DMS53 (cell line): ENCODE data around the gene UCHL3.
"Not testable (repeated sequence)": the region's sequence is repeated elsewhere in the genome, so short reads cannot be mapped to it uniquely, and the experiment has no call there.

ENCODE experiments used
- DNase-seq: peaks from one replicate; lab custom pipeline; 2025; lab: John Stamatoyannopoulos, UW

Gene UCHL3

GRCh38 chr13:75549262-75550158, at the start of gene UCHL3:
Gene UCHL3, plus strand, starts transcription at chr13:75549791. Its CDS starts 30 bp downstream, at chr13:75549821.
- peak; percentile 90 for DNase-seq

DNA sequence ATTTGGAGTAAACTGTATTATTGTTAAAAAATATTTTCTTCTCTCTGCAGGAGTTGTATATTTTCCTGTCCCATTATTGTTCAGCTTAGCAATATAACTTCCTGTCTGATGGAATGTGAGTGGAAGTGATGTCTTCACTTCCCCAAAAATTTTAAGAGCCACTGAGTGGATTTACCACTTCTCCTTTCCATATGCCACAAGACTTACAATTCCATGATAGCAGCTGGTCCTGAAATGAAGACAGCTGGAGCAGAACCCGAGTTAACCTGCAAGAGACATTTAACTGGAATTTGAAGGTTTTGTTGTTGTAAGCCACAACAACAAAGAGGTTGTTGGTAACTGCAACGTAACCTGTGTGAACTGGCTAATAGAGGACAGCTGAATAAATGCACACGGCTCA, 44.3 kb upstream of the UCHL3 start:
- no peak for DNase-seq

DNA sequence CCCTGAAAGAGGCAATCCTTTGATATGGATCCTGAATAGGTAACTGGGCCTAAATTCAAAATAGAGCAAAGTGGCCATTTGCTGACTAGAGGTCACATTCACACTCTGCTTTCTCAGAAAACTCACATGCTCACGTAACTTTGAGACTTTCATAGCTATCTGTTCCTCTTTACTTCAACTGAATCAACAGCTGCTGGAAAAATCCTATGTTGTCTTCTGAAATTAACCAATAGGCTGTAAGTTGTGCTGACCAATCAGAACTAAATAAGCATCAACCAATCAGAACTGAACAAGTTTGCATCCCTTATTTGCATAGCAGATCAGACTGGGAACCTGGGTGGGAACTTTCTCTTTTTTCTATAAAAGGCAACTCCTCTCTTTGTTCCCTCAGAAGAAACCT, 43.6 kb upstream of the UCHL3 start:
- no peak for DNase-seq

GRCh38 chr13:75507027-75508001, 42.3 kb upstream of the UCHL3 start:
- no peak for DNase-seq

DNA sequence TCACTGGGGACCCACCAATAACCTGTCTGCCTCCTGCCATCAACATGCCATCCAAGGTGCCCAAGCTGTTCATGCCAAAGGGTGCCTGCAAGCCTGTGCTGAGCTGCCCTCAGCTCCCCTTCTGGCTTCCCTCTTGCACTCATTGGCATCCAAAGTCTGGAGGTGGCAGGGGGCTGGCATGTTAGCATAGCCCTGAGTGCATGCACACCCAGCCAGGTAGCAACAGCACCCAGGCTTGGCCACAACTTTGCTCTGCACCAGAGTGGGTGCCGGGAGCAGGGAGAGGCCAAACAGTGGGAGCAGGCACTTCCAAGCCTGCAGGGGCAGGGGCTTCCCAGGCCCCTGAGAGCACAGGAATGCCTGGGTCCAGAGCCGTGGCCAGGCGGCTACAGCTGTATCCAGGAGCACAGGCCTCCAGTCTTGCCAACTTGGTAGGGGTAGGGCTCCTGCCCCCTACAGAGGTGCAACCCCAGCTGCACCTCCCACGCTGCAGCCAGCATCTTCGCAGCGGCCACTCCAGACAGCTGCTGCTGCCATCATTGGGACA, 41.5 kb upstream of the UCHL3 start:
- DNase-seq: no peak

DNA sequence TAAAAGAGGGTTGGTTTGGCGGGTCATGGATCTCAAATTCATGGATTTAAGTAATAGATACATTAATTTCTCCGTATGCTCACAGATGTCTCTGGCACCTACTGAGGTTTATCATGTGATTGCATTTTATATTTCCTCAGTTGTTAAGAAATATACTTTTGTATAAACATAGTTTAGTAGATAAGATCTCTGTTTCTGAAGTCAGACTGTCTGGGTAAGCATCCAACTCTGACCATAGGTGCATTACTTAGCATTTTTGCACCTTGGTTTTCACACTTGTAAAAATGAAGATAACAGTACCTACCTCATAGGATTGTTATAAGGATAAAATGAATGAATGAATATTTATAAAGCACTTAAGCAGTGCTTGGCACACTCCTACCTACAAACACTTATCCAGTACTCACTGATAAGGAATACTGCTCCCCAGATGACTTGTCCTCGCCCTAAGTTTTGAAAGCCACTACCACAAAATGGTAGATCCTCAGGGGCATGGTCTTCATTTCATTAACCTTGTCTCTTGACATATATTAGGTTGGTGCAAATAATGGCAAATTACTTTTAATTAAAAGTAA, 38.5 kb upstream of the UCHL3 start:
- no peak for DNase-seq

DNA sequence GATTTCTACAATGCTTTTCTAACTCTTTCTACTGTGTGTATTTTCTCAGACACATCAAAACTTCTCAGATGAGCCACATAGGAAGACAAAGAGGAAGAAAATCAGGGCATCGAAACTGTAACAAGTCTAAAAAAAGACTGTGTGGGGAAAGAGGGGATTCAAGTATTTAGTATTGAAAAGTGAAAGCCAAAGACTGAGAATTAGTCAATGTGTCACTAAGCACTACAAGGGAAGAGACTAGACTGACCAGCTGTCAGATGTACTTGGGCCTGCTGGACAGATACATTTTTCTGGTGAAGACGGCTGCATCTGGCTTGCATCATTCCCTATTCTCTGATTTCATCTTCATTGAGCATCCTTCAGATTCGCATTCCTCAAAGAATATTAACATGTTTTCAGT, 37.3 kb upstream of the UCHL3 start:
- DNase-seq: no peak

GRCh38 chr13:75513271-75513670, 36.3 kb upstream of the UCHL3 start:
- DNase-seq: no peak

- no peak for DNase-seq
These were observed 35.3 kb upstream of the UCHL3 start for GRCh38 chr13:75514080-75514995.

DNA sequence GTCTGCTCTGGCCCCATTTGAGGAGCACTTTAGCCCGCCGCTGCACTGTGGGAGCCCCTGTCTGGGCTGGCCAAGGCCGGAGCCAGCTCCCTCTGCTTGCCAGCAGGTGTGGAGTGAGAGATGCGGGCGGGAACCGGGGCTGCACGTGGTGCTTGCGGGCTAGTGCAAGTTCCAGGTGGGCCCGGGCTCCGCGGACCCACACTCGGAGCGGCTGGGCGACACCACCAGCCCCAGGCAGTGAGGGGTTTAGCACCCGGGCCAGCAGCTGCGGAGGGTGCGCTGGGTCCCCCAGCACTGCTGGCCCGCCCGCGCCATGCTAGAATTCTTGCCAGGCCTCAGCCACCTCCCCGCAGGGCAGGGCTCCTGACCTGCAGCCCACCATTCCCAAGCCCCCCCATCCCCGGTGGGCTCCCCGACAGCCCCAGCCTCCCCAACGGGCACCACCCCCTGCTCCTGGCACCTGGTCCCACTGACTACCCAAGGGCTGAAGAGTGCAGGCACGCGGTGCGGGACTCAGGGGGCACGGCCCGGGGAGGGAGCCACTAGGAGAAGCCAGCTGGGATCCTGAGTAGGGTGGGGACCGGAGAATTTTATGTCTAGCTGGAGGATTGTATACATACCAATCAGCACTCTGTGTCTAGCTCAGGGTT, 31.0 kb upstream of the UCHL3 start:
- DNase-seq: no peak

DNA sequence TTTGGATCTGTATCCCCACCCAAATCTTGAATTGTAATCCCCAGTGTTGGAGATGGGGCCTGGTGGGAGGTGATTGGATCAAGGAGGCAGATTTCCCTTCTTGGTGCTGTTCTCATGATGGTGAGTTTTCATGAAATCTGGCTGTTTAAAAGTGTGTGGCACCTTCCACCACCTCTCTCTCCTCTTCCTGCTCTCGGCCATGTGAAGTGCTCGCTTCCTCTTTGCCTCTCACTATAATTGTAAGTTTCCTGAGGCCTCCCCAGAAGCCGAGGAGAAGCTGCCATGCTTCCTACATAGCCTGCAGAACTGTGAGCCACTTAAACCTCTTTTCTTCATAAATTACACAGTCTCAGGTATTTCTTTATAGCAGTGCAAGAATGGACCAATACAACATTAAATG, 27.6 kb upstream of the UCHL3 start:
- no peak for DNase-seq

DNA sequence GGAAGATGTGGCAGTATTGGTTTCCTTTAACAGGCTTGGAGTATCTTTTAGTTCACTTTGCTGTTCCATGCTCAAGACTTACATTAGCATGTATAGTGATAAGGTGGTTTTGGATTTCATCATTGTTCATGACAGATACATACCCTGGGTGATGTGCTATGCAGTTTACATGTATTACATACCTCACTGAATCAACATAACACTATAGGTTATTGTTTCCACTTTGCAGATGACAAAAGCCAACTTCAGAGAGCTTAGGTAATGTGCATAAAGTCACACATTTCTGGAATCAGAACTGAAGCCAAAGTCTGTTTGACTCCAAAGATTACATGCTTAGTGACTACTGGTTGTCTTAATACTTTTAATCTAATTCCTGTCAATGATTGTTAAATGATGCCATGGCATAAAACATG, 19.0 kb upstream of the UCHL3 start:
- DNase-seq: no peak

- no peak for DNase-seq
These were observed 15.7 kb upstream of the UCHL3 start for GRCh38 chr13:75533861-75534260.

DNA sequence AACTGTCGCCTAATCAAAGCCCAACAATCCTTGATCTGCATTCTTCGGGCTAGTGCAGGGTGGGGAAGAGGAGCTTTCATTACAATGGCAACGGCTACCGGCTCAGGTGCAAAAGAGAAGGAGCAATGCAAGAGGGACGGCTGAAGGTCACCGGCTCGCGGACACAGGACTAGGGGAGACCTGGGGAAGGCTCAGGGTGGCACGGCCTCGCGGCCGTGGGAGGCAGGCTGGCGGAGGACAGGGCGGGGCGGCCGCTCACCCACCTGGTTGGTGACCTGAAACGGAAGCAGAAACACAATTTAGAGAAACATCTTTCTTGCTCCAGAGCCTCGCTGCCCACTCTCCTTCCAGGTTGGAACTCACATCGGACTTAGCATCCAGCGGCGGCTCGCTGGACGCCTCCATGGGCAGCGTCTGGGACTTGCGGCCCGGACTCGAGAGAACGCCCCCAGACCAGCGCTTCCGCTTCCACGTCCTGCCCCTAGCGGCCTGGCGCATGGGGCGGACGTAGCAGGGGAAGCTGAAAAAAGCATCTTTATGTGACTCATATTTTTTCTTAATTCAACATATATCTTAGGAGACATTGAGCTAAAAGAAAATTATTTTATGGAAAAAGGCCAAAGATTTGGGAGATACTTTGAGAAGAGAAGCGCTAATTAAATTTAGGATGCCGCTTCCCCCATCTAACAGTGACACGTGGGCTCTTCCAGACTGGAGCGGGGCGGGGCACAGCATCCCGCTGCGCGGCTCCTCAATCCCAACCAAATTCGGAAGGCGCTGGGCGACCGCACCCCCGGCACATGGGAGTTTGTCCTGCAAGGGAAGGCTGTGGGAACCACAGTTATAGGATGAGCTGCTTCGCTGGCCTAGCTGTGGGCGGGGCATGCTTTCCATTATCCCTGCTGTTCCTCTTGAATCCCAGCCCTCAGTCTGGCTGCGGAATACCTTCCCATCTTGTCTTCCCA, 11.9 kb upstream of the UCHL3 start, which contains the start of gene COMMD6:
TSS of gene COMMD6 (minus strand) at position 441 of the 965 bp plus-strand sequence. CDS start at position 405, 36 bp downstream.
- peak; percentile 85 for DNase-seq

DNA sequence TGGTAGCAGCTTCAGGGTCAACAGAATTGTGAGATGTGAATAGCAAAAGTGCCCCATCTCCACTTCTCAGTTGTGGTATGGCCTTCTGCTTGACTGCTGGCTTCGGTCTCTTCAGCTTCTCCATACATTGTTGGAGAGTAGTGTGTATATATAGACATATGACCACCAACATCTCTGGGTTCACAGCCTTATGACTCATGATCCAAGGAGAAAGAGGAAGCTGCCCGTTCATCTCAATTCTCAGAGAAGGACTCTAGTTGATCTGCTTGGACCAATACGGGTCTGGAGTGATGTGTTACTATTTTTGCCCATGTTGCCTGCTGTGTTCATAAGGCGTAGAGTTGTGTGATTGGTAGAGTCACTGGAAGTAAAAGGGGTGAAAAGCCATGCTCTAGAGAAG, 8.3 kb upstream of the UCHL3 start:
- no peak for DNase-seq

GRCh38 chr13:75541961-75542360, 7.6 kb upstream of the UCHL3 start:
- DNase-seq: no peak

DNA sequence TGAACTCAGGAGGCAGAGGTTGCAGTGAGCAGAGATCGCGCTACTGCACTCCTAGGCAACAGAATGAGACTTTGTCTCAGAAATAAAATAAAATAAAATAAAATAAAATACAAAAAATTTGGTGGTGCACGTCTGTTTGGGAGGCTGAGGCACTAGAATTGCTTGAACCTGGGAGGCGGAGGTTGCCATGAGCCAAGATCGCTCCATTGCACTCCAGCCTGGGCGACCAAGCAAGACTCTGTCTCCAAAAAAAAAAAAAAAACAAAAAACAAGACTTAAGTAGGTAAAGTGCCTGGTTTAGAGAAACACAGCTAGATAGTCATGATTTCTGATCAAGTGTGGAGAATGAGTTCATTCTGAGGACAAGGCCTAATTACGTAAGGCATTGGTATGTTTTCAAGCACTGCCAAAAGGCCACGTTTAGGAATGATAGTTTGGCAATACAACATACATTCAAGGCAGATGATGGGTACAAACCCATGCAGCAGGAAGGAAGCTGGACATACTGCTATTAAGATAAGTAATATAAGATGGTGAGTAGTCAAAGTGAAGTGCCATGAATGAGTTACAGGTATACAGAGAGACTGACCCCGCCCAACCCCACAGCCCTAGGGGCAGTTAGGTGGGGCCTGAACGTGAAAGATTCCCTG, 4.8 kb upstream of the UCHL3 start:
- no peak for DNase-seq

DNA sequence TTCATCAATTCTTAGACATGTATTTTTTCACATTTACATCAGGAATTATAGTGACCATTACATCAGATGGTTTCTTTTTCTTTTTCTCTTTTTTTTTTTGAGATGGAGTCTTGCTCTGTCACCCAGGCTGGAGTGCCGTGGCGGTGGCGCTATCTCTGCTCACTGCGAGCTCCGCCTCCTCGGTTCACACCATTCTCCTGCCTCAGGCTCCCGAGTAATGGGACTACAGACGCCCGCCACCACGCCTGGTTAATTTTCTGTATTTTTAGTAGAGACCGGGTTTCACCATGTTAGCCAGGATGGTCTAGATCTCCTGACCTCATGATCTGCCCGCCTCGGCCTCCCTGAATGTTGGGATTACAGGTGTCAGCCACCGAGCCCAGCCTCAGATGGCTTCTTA, 4.2 kb upstream of the UCHL3 start:
- not testable (repeated sequence) for DNase-seq

- DNase-seq: no peak
These were observed 1.7 kb upstream of the UCHL3 start for GRCh38 chr13:75547917-75548316.
